T-cell (primary cell): ENCODE measurements around the gene ZSWIM4. TPM values are rescaled to one million over a fixed set of nuclear protein-coding genes. Genes with fewer than 3 reads are reported as not detected.

Source experiments
- ATAC-seq, 4 experiments: fragments of 200-7000 bp in 3 of 4; fragments of 150-1000 bp in 1 of 4; cut with Tn5 transposase; replicated peaks in 1 of 4; 1 replicate in 3 of 4; 2 replicates in 1 of 4; pipeline ENCODE4 v1.10.0; 2021; ENCODE audit warnings: moderate library complexity in 3 of 4, mild to moderate bottlenecking in 2 of 4, moderate number of reproducible peaks in 1 of 4
- CTCF ChIA-PET, 2 donors: fragments of 300-600 bp; sonication (Branson Sonifier 250); formaldehyde crosslinking; loops; one replicate each; lab custom pipeline; 2022; ENCODE audit warnings: antibody characterized with exemption in 2 of 2; lab: Charles Lee
- POLR2A ChIA-PET, 2 donors: fragments of 300-600 bp; sonication (Branson Sonifier 250); formaldehyde crosslinking; loops; one replicate each; lab custom pipeline; 2022; ENCODE audit warnings: antibody characterized with exemption in 2 of 2; lab: Charles Lee
- DNase-seq, 35 experiments: peaks; one replicate each; pipeline versions ENCODE4 v3.0.0 to v3.0.0-alpha.2; 2013 to 2023
- H3K27ac ChIP-seq: one replicate; pipeline ENCODE4 v1.5.1; 2013; ENCODE audit warnings: low read length
- H3K27me3 ChIP-seq, 2 experiments: replicated peaks in 1 of 2; 1 replicate in 1 of 2; 2 replicates in 1 of 2; pipeline versions ENCODE4 v1.6.1 to v1.7.0; 2013; ENCODE audit warnings: low read length in 1 of 2, mixed read lengths in 1 of 2; ENCODE audit not compliant: control insufficient read depth in 2 of 2, insufficient read depth in 2 of 2; ENCODE audit errors: extremely low read depth in 1 of 2
- H3K36me3 ChIP-seq, 2 donors: 1 replicate in 1 of 2; 2 replicates in 1 of 2; pipeline versions ENCODE4 v1.6.1 to v1.7.0; 2013; ENCODE audit warnings: low read length in 1 of 2; ENCODE audit not compliant: control insufficient read depth in 2 of 2, insufficient read depth in 1 of 2; ENCODE audit errors: extremely low read depth in 1 of 2
- H3K4me1 ChIP-seq, 2 experiments: 1 replicate in 1 of 2; 2 replicates in 1 of 2; pipeline versions ENCODE4 v1.6.1 to v1.7.0; 2013; ENCODE audit warnings: low read length in 2 of 2, mixed read lengths in 1 of 2; ENCODE audit not compliant: insufficient read depth in 2 of 2, control insufficient read depth in 1 of 2; ENCODE audit errors: extremely low read depth in 1 of 2
- H3K4me3 ChIP-seq, 2 donors: 1 replicate in 1 of 2; 2 replicates in 1 of 2; pipeline versions ENCODE4 v1.5.1 to v1.7.0; 2013; ENCODE audit warnings: mild to moderate bottlenecking in 2 of 2, low read length in 1 of 2, moderate library complexity in 1 of 2; ENCODE audit not compliant: control insufficient read depth in 1 of 2; ENCODE audit errors: extremely low read depth in 1 of 2
- H3K9me3 ChIP-seq: 2 replicates; pipeline ENCODE4 v1.7.0; 2013
- H3K27ac Mint-ChIP-seq, 2 donors: one replicate each; pipeline ENCODE4 v1.8.0; 2020 to 2021; ENCODE audit warnings: mild to moderate bottlenecking in 2 of 2, mixed read lengths in 2 of 2
- H3K27me3 Mint-ChIP-seq, 2 donors: one replicate each; pipeline ENCODE4 v1.8.0; 2021 to 2022; ENCODE audit warnings: mixed read lengths in 2 of 2
- H3K36me3 Mint-ChIP-seq: one replicate; pipeline ENCODE4 v1.8.0; 2021; ENCODE audit warnings: mixed read lengths
- H3K4me1 Mint-ChIP-seq, 3 donors: one replicate each; pipeline ENCODE4 v1.8.0; 2020 to 2022; ENCODE audit warnings: mixed read lengths in 3 of 3, mild to moderate bottlenecking in 1 of 3
- H3K4me3 Mint-ChIP-seq, 3 donors: one replicate each; pipeline ENCODE4 v1.8.0; 2020 to 2022; ENCODE audit warnings: mild to moderate bottlenecking in 3 of 3, mixed read lengths in 3 of 3, moderate library complexity in 3 of 3
- H3K9me3 Mint-ChIP-seq, 3 donors: one replicate each; pipeline ENCODE4 v1.8.0; 2020 to 2022; ENCODE audit warnings: mixed read lengths in 3 of 3
- WGBS: methylation state at CpG from one replicate; pipeline ENCODE4 v1.1.5; 2013; ENCODE audit warnings: missing lambda C conversion rate; ENCODE audit not compliant: insufficient coverage; 5-methylcytosine and 5-hydroxymethylcytosine counted together
- total RNA-seq, 35 experiments: library from RNA in 6 of 35; stranded (reverse) in 6 of 35; fragments of 120-200 nt in 1 of 35; gene quantifications; one replicate each; pipeline versions ENCODE4 v1.2.1 to v1.2.4 and lab custom pipeline; 2013 to 2026

Gene ZSWIM4
- total RNA-seq, 5 donors from 2014 or later (not counting 1 experiment from before 2014, with no cell fraction given): 5.4 to 9.8 (median 9.0) TPM

GRCh38 chr19:13842291-13843103, 47.3 kb downstream of the ZSWIM4 start:
- POLR2A ChIA-PET: no interaction called here
- no peaks in the 10 kb centered on the region for H3K36me3 ChIP-seq
- ATAC-seq (peak; percentile 1 to 34 (median 18)), DNase-seq (peak in 29 of 35 experiments; percentile 43 to 84 (median 63))
- Mint-ChIP-seq H3K27me3 (no peaks in the 10 kb centered on the region), H3K27ac (peak overlapping the region; percentile 97 to 98), H3K4me3 (peak overlapping the region; percentile 83 to 90 (median 86)), H3K36me3 (no peaks in the 10 kb centered on the region), H3K4me1 (peaks cover 62 to 72% (median 66%) of the 10 kb centered on the region in 3 donors), H3K9me3 (no peaks in the 10 kb centered on the region)
- no peaks in the 10 kb centered on the region for H3K9me3 ChIP-seq
- H3K27me3 ChIP-seq: no peaks in the 10 kb centered on the region
- H3K4me1 ChIP-seq: peaks cover 38 to 93% of the 10 kb centered on the region in 2 experiments
- CTCF ChIA-PET: no interaction called here
- H3K27ac ChIP-seq: peak overlapping the region; percentile 100
- WGBS: under 1% methylated on average over 78 of the region's 95 CpGs
- H3K4me3 ChIP-seq: peak overlapping the region; percentile 55 to 74

- peak overlapping the region; percentile 100 for H3K27ac ChIP-seq
- H3K27me3 Mint-ChIP-seq: no peaks in the 10 kb centered on the region
- no peaks in the 10 kb centered on the region for H3K9me3 ChIP-seq
- ATAC-seq: no peak
- CTCF ChIA-PET: interaction anchor here in 1 of 2 donors (0.6 kb wide), 1 partner anchor 11 kb away, joined by 6 read pairs; no protein-coding TSS in a partner anchor
- H3K36me3 Mint-ChIP-seq: no peaks in the 10 kb centered on the region
- H3K27me3 ChIP-seq: no peaks in the 10 kb centered on the region
- H3K36me3 ChIP-seq: no peaks in the 10 kb centered on the region
- peak overlapping the region; percentile 83 to 88 (median 86) for H3K4me3 Mint-ChIP-seq
- peaks cover 57 to 66% (median 63%) of the 10 kb centered on the region in 3 donors for H3K4me1 Mint-ChIP-seq
- no peaks in the 10 kb centered on the region for H3K9me3 Mint-ChIP-seq
- no peak for DNase-seq
- POLR2A ChIA-PET: no interaction called here
- peak overlapping the region; percentile 94 to 96 for H3K27ac Mint-ChIP-seq
- WGBS: 50% methylated on average over 1 of the region's 24 CpGs
- H3K4me3 ChIP-seq: peak overlapping the region; percentile 39 to 74
- peaks cover 37 to 93% of the 10 kb centered on the region in 2 experiments for H3K4me1 ChIP-seq
These were observed 48.1 kb downstream of the ZSWIM4 start for GRCh38 chr19:13843104-13843921.

GRCh38 chr19:13844130-13844631, 48.9 kb downstream of the ZSWIM4 start:
- Mint-ChIP-seq H3K36me3 (no peaks in the 10 kb centered on the region), H3K4me3 (peak overlapping the region; percentile 63 to 83 (median 73)), H3K27ac (peak overlapping the region; percentile 82 to 90), H3K9me3 (no peaks in the 10 kb centered on the region), H3K4me1 (peaks cover 55 to 65% (median 63%) of the 10 kb centered on the region in 3 donors), H3K27me3 (no peaks in the 10 kb centered on the region)
- no peak for ATAC-seq
- Histone ChIP-seq H3K36me3 (no peaks in the 10 kb centered on the region), H3K4me3 (no peak overlapping the region), H3K27ac (peak overlapping the region; percentile 100), H3K4me1 (peaks cover 32 to 90% of the 10 kb centered on the region in 2 experiments), H3K27me3 (no peaks in the 10 kb centered on the region), H3K9me3 (no peaks in the 10 kb centered on the region)
- WGBS: 57% methylated on average over 2 of the region's 7 CpGs
- ChIA-PET POLR2A (no interaction called here), CTCF (interaction anchor here in 1 of 2 donors (0.6 kb wide), 2 partner anchors 10 to 16 kb away, joined by 5 to 6 read pairs; no protein-coding TSS in a partner anchor)
- DNase-seq: peak in 1 of 35 experiments; percentile 10

- peaks cover 44 to 66% (median 61%) of the 10 kb centered on the region in 3 donors for H3K4me1 Mint-ChIP-seq
- peak overlapping the region; percentile 99 to 100 for H3K27ac Mint-ChIP-seq
- Histone ChIP-seq H3K27ac (peak overlapping the region; percentile 100), H3K4me1 (peaks cover 17 to 88% of the 10 kb centered on the region in 2 experiments), H3K36me3 (no peaks in the 10 kb centered on the region), H3K27me3 (peaks cover 0 to 2% of the 10 kb centered on the region in 2 experiments), H3K9me3 (no peaks in the 10 kb centered on the region), H3K4me3 (peak overlapping the region; percentile 66 to 67)
- ChIA-PET CTCF (interaction anchor here in 1 of 2 donors (0.9 to 1.8 kb wide), 4 partner anchors 10 to 15 kb away, joined by 3 to 8 read pairs (median 6); no protein-coding TSS in a partner anchor), POLR2A (interaction anchor here (0.6 to 2.7 kb wide), 15 partner anchors 10 to 1055 kb away, joined by 3 to 22 read pairs (median 4); partner anchors contain the start of genes ADGRE5 (in 1 of the 2), JUNB (in 1 of the 2), RFX1 (in 1 of the 2) and ZSWIM4 (in 1 of the 2))
- H3K27me3 Mint-ChIP-seq: no peaks in the 10 kb centered on the region
- peak; percentile 74 to 99 (median 97) for DNase-seq
- peak; percentile 67 to 76 (median 72) for ATAC-seq
- no peaks in the 10 kb centered on the region for H3K36me3 Mint-ChIP-seq
- H3K9me3 Mint-ChIP-seq: no peaks in the 10 kb centered on the region
- WGBS: 0% methylated on average over 20 of the region's 23 CpGs
- peak overlapping the region; percentile 83 to 84 (median 84) for H3K4me3 Mint-ChIP-seq
These were observed 51.5 kb downstream of the ZSWIM4 start for GRCh38 chr19:13846557-13847406.

- H3K27me3 Mint-ChIP-seq: no peaks in the 10 kb centered on the region
- peaks cover 44 to 64% (median 58%) of the 10 kb centered on the region in 3 donors for H3K4me1 Mint-ChIP-seq
- ChIA-PET POLR2A (interaction anchor here (0.7 to 2.7 kb wide), 5 partner anchors 8 to 1054 kb away, joined by 3 to 22 read pairs (median 6); no protein-coding TSS in a partner anchor), CTCF (interaction anchor here in 1 of 2 donors (1.8 kb wide), 1 partner anchor 11 kb away, joined by 8 read pairs; no protein-coding TSS in a partner anchor)
- peak overlapping the region; percentile 99 to 100 for H3K27ac Mint-ChIP-seq
- H3K9me3 ChIP-seq: no peaks in the 10 kb centered on the region
- no peaks in the 10 kb centered on the region for H3K36me3 Mint-ChIP-seq
- DNase-seq (peak; percentile 61 to 91 (median 78)), ATAC-seq (peak; percentile 31 to 42 (median 40))
- 0% methylated on average over 17 of the region's 47 CpGs for WGBS
- H3K4me1 ChIP-seq: peaks cover 17 to 82% of the 10 kb centered on the region in 2 experiments
- H3K36me3 ChIP-seq: no peaks in the 10 kb centered on the region
- peak overlapping the region; percentile 100 for H3K27ac ChIP-seq
- peaks cover 0 to 2% of the 10 kb centered on the region in 2 experiments for H3K27me3 ChIP-seq
- H3K9me3 Mint-ChIP-seq: no peaks in the 10 kb centered on the region
- H3K4me3 ChIP-seq: peak overlapping the region; percentile 66 to 67
- H3K4me3 Mint-ChIP-seq: peak overlapping the region; percentile 83 to 84 (median 84)
These were observed 52.4 kb downstream of the ZSWIM4 start for GRCh38 chr19:13847407-13848339.
